Activated T-cell treated with anti-CD3 and anti-CD28 coated beads for 48 hours (primary cell): ENCODE data around the gene G3BP2.
"Not testable (repeated sequence)": the region's sequence is repeated elsewhere in the genome, so short reads cannot be mapped to it uniquely, and the experiment has no call there.

Experiments
- DNase-seq: peaks from one replicate; pipeline ENCODE4 v3.0.0-alpha.2; 2020; ENCODE audit warnings: low read depth

The G3BP2 gene

GRCh38 chr4:75673027-75673958 lies at the start of gene G3BP2:
Gene G3BP2, minus strand, starts transcription at chr4:75673411. Its CDS starts 11,386 bp downstream, at chr4:75662025.
- peak; percentile 95 for DNase-seq

GRCh38 chr4:75722417-75722816 lies 49.2 kb upstream of the G3BP2 start:
- DNase-seq: no peak

DNA sequence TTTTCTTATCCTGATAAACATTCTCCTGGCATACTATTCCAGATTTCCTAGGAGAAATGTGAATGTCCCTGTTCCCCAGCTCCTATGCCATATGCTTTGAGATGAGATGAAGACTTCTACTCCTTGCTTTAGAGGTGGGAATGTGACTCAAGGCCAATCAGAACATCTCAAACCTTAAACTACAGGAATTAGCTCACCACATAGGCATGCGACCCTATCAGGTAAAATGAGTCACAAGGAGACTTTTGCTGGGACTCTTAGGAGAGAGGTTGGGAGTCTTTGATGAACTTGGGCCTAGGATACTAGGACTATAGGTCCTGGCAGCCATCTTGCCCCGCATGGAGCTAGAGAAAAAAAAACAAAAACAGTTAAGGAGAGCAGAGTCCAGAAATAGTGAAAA lies 45.3 kb upstream of the G3BP2 start:
- DNase-seq: no peak

DNA sequence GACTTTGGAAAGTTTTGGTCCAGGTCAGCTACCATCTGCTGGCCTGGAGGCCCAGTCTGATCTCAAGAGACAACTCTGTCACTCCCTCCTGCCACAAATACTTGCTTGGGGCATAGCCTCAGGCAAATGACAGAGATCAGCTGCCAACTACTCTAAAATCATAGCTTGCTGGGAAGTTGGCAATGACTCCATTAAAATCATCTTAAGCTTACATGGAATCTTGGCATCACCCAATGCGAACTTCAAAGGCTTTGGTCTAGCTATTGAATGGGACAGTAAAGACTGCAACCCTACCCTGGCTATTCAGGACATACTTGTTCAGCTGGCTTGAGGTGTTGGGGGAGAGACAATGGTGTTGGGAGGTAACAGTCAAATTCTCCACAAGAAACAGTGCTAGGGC lies 44.2 kb upstream of the G3BP2 start:
- DNase-seq: no peak

DNA sequence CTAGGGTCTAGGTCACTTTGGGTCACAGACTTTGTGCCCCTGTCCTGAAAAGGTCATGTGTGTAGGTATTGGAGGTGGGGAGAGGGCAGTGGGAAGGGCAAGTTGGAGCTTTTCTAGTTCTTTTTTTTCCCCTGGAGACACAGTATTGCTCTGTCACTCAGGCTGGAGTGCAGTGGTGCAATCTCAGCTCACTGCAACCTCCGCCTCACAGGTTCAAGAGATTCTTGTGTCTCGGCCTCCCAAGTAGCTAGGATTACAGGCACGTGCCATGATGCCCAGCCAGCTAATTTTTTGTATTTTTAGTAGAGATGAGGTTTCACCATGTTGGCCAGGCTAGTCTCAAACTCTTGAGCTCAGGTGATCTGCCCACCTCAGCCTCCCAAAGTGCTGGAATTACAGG lies 42.8 kb upstream of the G3BP2 start:
- DNase-seq: not testable (repeated sequence)

- DNase-seq: no peak
These were observed 42.0 kb upstream of the G3BP2 start for GRCh38 chr4:75715105-75715799.

GRCh38 chr4:75714704-75715103 lies 41.5 kb upstream of the G3BP2 start:
- no peak for DNase-seq

DNA sequence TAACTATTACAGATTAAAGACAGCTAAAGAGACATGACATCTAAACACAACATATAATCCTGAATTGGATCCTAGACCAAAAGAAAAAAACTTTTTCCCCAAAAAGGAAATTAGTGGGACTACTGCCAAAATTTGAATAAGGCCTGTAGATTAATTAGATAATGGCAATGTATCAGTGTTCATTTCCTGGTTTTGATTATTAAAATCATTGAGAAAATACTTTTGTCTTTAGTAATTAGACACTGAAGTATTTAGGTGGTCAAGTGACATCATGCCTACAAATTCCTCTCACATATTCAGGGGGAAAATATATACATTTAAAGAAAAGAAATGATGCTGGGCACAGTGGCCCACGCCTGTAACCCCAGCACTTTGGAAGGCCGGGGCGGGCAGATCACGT lies 40.8 kb upstream of the G3BP2 start:
- DNase-seq: no peak

DNA sequence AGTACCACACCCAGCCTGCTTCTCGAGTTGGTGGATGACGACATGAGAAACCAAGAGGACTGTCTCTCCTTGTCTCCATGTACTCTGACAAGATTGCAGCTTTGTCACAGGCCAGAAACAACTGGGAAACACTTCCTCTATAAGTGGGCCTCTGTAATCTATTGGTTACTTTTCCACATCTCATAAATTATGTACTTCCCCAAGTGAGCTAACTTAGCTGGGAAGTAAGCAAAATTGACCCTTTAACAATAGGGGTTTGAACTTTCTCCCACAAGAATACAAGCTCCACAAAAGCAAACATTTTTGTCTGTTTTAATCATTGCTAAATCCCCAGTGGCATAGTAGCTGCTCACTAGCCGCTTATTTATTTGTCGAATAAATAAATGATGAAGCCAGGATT lies 37.0 kb upstream of the G3BP2 start:
- DNase-seq: no peak

DNA sequence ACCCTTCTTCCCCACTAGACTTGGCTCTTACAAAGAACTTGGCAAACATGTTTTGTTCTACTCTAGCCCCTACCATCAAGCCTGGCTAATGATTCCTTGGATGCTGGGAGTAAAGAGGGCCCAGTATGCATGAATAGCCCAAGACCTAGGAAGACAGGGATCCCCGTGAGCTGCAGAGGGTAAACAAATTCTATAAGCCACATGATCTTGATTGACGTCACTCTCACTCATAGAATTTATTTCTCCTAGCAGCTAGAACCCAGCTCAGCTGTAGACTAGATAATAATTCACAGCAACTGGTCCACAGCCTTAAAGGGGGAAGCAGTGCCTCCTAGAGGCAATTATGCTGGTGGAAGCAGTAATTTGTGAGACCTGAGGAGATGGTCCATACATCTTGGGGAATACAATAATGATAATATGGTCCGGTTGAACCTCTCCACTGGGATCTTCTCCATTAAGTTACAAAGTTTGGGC lies 35.0 kb upstream of the G3BP2 start:
- DNase-seq: peak; percentile 16

- DNase-seq: no peak
These were observed 32.2 kb upstream of the G3BP2 start for GRCh38 chr4:75705198-75705977.

DNA sequence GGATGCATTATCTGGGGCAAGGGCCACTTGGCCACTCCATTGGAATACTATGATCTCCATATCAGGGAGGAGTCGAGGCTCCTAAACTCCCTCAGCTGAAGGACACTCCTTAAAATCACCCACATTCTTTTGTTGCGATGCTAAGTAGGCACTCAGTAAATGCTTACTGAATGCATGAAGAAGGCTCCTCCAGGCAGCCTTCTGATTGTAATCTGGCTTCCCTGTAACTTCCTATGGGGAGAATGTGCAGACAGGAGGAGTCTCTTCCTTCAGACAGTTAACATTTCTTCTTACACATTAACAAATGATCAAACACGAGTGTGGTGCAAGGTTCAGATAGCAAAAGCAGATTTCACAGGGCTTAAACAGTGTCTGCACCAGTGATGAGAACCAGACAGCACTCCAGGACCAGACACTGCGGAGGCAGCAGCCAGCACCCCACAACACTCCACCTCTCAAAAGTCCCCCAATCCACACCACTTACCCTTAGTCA lies 29.8 kb upstream of the G3BP2 start:
- DNase-seq: no peak

GRCh38 chr4:75699299-75699698 lies 26.1 kb upstream of the G3BP2 start:
- DNase-seq: no peak

DNA sequence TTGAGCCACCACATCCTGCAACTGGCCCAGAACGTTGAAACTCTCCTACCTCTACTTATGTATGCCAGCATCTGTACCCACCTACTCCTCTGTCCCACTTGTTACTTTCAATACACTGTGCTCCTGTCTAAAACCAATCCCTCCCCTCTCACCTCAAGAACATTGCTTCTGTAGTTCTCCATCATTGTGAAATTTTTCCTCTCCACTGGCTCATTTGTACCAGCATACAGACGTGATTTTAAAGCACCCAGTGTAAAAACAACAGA lies 25.7 kb upstream of the G3BP2 start:
- no peak for DNase-seq

- DNase-seq: no peak
These were observed 25.2 kb upstream of the G3BP2 start for GRCh38 chr4:75698162-75698962.

- DNase-seq: no peak
These were observed 23.4 kb upstream of the G3BP2 start for GRCh38 chr4:75696581-75696980.

GRCh38 chr4:75696071-75696470 lies 22.9 kb upstream of the G3BP2 start:
- no peak for DNase-seq

DNA sequence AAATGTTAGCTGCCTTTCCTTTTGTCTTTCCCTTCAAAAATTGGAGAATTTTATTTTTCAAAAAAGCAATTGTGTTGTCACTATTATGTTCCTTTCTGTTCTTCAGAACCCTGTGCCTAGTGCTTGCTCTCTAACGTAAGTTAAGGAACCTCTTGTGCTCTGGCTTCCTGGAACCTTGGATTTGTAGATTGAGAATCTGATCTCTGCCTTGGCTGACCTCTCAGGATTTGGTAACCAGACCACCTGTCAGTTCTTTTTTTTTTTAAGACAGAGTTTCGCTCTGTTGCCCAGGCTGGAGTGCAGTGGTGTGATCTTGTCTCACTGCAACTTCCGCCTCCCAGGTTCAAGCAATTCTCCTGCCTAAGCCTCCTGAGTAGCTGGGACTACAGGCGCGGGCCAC lies 18.9 kb upstream of the G3BP2 start:
- not testable (repeated sequence) for DNase-seq

DNA sequence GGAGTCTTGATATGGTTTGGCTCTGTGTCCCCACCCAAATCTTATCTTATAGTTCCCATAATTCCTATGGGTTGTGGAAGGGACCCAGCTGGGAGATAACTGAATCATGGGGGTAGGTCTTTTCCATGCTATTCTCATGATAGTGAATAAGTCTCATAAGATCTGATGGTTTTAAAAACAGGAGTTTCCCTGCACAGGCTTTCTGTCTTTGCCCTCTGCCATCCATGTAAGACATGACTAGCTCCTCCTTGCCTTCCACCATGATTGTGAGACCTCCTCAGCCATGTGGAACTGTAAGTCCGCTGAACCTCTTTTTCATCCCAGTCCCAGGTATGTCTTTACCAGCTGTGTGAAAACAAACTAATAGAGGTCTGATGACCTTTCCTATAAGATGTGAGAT lies 13.9 kb upstream of the G3BP2 start:
- DNase-seq: not testable (repeated sequence)

- no peak for DNase-seq
These were observed 13.1 kb upstream of the G3BP2 start for GRCh38 chr4:75686346-75686745.

DNA sequence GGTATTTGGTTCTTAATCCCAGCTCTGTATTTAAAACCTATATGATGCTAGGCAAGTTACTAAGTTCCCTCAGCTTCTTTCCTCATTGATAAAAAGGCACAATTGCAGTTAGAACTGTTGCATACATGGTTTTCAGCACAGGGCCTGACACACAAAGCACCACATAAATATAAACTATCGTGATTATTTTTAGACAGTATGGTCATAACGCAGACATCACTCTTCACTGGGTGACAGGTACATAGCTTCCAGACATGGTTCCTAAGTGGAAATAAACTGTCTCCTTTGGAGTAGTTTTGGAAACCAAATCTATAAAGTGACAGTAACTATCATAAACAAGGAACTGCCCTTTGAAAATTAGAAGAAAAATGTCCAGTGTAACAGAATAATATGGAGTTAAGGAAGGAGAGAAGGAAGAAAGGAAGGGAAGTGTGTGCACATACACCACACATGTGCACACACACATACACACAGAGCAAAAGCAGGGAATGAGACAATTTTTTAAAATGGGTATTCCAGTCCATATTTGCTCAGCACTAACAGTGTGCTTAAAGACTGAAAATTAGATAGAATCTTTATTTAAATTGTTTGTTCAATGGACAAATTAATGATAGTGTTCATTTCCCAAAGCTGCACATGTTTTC lies 12.5 kb upstream of the G3BP2 start:
- no peak for DNase-seq
